ENCODE results near the gene HYAL1.
"Not testable (repeated sequence)": the region's sequence is repeated elsewhere in the genome, so short reads cannot be mapped to it uniquely, and the experiment has no call there.

The HYAL1 gene

GRCh38 chr3:50263478-50264382 lies 39.6 kb downstream of the HYAL1 start:
- DNase-seq (ENCODE audit: extremely low read depth, low read depth) = no peak
- no peak for TF ChIP-seq CTCF (IDR thresholded peaks at IDR 0.05; ENCODE audit: low read depth, low read length, missing control alignments)

GRCh38 chr3:50262778-50263177 lies 40.6 kb downstream of the HYAL1 start:
- H3K4me3 ChIP-seq (replicated peaks; ENCODE audit: low read depth, low read length) = no peak overlapping the region
- no peak for TF ChIP-seq CTCF (IDR thresholded peaks at IDR 0.05; ENCODE audit: low read depth, low read length, missing control alignments)
- DNase-seq (ENCODE audit: extremely low read depth, low read depth) = no peak

More at GRCh38 chr3:50263478-50264382, 39.6 kb downstream of the HYAL1 start:
- H3K4me3 ChIP-seq (replicated peaks; ENCODE audit: low read depth, low read length) = no peak overlapping the region

GRCh38 chr3:50262200-50262599 lies 41.2 kb downstream of the HYAL1 start:
- not testable (repeated sequence) for H3K4me3 ChIP-seq (replicated peaks; ENCODE audit: low read depth, low read length); DNase-seq (ENCODE audit: extremely low read depth, low read depth)

GRCh38 chr3:50261505-50261904 lies 41.9 kb downstream of the HYAL1 start:
- no peak overlapping the region for H3K4me3 ChIP-seq (replicated peaks; ENCODE audit: low read depth, low read length)
- no peak for DNase-seq (ENCODE audit: extremely low read depth, low read depth)
- no peak for TF ChIP-seq CTCF (IDR thresholded peaks at IDR 0.05; ENCODE audit: low read depth, low read length, missing control alignments)

GRCh38 chr3:50260942-50261441 lies 42.4 kb downstream of the HYAL1 start:
- peak overlapping the region; percentile 51 for H3K4me3 ChIP-seq (replicated peaks; ENCODE audit: low read depth, low read length)
- no peak for DNase-seq (ENCODE audit: extremely low read depth, low read depth)

GRCh38 chr3:50260027-50260941 lies 43.1 kb downstream of the HYAL1 start:
- DNase-seq (ENCODE audit: extremely low read depth, low read depth) = no peak
- peak; percentile 86 for TF ChIP-seq CTCF (IDR thresholded peaks at IDR 0.05; ENCODE audit: low read depth, low read length, missing control alignments)
- H3K4me3 ChIP-seq (replicated peaks; ENCODE audit: low read depth, low read length) = peak overlapping the region; percentile 51

More at GRCh38 chr3:50260942-50261441, 42.4 kb downstream of the HYAL1 start:
- no peak for TF ChIP-seq CTCF (IDR thresholded peaks at IDR 0.05; ENCODE audit: low read depth, low read length, missing control alignments)
